HEK293 (cell line): Measurements from ENCODE around the gene CDHR5.

Experiments
- CTCF ChIP-seq: fragments of 450-650 bp; formaldehyde crosslinking; IDR thresholded peaks from 2 replicates; pipeline ENCODE4 v1.5.1; 2016; ENCODE audit warnings: missing biosample characterization, missing genetic modification characterization
- MZF1 ChIP-seq: fragments of 450-650 bp; formaldehyde crosslinking; IDR thresholded peaks from 2 replicates; pipeline ENCODE4 v1.5.1; 2017; ENCODE audit warnings: missing biosample characterization, missing genetic modification characterization, borderline replicate concordance
- PBX3 ChIP-seq: sonication (generic); formaldehyde crosslinking; IDR thresholded peaks from 2 replicates; pipeline ENCODE4 v1.8.1; 2022; ENCODE audit warnings: mild to moderate bottlenecking, moderate library complexity, missing genetic modification reagents
- ZNF16 ChIP-seq: fragments of 450-650 bp; formaldehyde crosslinking; IDR thresholded peaks from 2 replicates; pipeline ENCODE4 v1.5.1; 2016; ENCODE audit warnings: low read depth, missing biosample characterization, missing genetic modification characterization
- ZNF248 ChIP-seq: fragments of 450-650 bp; formaldehyde crosslinking; IDR thresholded peaks from 2 replicates; pipeline ENCODE4 v1.5.1; 2017; ENCODE audit warnings: missing biosample characterization, missing genetic modification characterization
- ZNF354C ChIP-seq: fragments of 450-650 bp; formaldehyde crosslinking; IDR thresholded peaks from 2 replicates; pipeline ENCODE4 v1.5.1; 2016; ENCODE audit warnings: missing biosample characterization, missing genetic modification characterization, low read depth, borderline replicate concordance
- ZNF426 ChIP-seq: fragments of 450-650 bp; formaldehyde crosslinking; IDR thresholded peaks from 2 replicates; pipeline ENCODE4 v1.5.1; 2017; ENCODE audit warnings: missing biosample characterization, missing genetic modification characterization, mild to moderate bottlenecking, inconsistent platforms, moderate library complexity
- ZNF513 ChIP-seq: fragments of 450-650 bp; IDR thresholded peaks from 2 replicates; pipeline ENCODE4 v1.5.1; 2018; ENCODE audit warnings: missing biosample characterization, missing genetic modification characterization
- ZNF530 ChIP-seq: fragments of 450-650 bp; formaldehyde crosslinking; IDR thresholded peaks from 2 replicates; pipeline ENCODE4 v1.5.1; 2016; ENCODE audit warnings: low read depth, missing biosample characterization, missing genetic modification characterization
- ZNF561 ChIP-seq: fragments of 450-650 bp; IDR thresholded peaks from 2 replicates; pipeline ENCODE4 v1.5.1; 2018; ENCODE audit warnings: missing biosample characterization, missing genetic modification characterization, borderline replicate concordance
- ZNF629 ChIP-seq: fragments of 450-650 bp; formaldehyde crosslinking; IDR thresholded peaks from 2 replicates; pipeline ENCODE4 v1.5.1; 2017; ENCODE audit warnings: missing biosample characterization, missing genetic modification characterization
- ZNF768 ChIP-seq: fragments of 450-650 bp; formaldehyde crosslinking; IDR thresholded peaks from 2 replicates; pipeline ENCODE4 v1.5.1; 2018; ENCODE audit warnings: missing biosample characterization, mild to moderate bottlenecking, missing genetic modification characterization
- ZNF837 ChIP-seq: fragments of 450-650 bp; formaldehyde crosslinking; IDR thresholded peaks from 2 replicates; pipeline ENCODE4 v1.5.1; 2016; ENCODE audit warnings: missing biosample characterization, missing genetic modification characterization
- ZNF843 ChIP-seq: fragments of 450-650 bp; formaldehyde crosslinking; IDR thresholded peaks from 2 replicates; pipeline ENCODE4 v1.5.1; 2016; ENCODE audit warnings: missing biosample characterization, missing genetic modification characterization

- TF ChIP-seq ZNF530 (tag by site-specific recombination) (no peak), CTCF (tag by site-specific recombination) (no peak), ZNF426 (tag by site-specific recombination) (no peak), ZNF16 (tag by site-specific recombination) (no peak), ZNF837 (tag by site-specific recombination) (no peak), ZNF248 (tag by site-specific recombination) (no peak), ZNF561 (tag by site-specific recombination) (no peak), ZNF354C (tag by site-specific recombination) (no peak), ZNF843 (tag by site-specific recombination) (no peak), PBX3 (CRISPR knock-in tag) (no peak), ZNF513 (tag by site-specific recombination) (no peak), ZNF629 (no peak), ZNF768 (no peak), MZF1 (no peak)
Measured at GRCh38 chr11:640021-640706, 15.4 kb upstream of the CDHR5 start.
